KOPT-K1 (cell line): Measurements from ENCODE around the gene YY1.

Experiments
- H3K27ac ChIP-seq: fragments of 200-600 bp; sonication (generic); 2 replicates; pipeline ENCODE4 v1.5.1; 2016; ENCODE audit warnings: antibody characterized with exemption, mild to moderate bottlenecking, low read depth, low read length; ENCODE audit not compliant: poor library complexity, severe bottlenecking
- H3K36me3 ChIP-seq: fragments of 200-600 bp; sonication (generic); 2 replicates; pipeline ENCODE4 v1.5.1; 2017; ENCODE audit warnings: antibody characterized with exemption, mild to moderate bottlenecking, low read length, moderate library complexity; ENCODE audit not compliant: insufficient read depth
- H3K9me3 ChIP-seq: fragments of 200-600 bp; sonication (generic); 2 replicates; pipeline ENCODE4 v1.5.1; 2017; ENCODE audit warnings: antibody characterized with exemption, low read length, mild to moderate bottlenecking; ENCODE audit not compliant: insufficient read depth, poor library complexity, severe bottlenecking

Gene YY1

DNA sequence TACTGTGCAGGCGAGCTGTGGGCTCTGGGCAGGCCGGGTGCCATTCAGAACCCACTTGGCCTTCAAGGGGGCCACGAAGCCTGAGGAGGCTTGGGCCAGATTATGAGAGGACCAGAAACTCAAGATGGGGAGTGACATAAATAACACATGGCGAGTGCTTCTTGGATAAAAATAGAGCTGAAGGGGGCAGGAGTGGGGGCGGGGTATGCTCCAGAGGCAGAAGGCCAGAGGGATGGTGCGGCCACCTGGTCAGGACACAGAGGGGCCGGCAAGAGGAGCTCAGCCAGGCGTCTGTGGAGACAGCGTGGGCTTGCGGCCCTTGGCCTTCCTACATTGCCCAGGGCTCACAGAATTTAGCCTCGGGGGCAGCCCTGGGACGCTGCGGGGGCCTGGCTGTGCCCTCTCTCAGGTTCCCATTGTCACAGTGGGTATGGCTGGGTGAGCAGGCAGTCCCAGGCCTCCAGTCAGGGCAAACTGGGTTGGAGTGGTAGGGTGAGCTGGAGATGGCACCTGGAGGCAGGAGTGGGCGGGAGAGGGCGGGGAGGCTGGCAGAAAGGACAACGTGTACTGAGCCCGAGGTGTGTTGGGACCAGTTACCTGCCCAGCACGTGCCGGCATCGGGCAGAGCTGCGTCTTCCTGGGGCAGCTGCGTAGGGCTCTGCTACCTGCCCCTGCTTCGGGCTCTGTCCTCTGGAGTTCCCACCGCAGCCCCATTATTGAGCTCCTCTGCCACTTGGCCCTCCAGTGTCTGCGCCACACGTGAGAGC, 74.7 kb downstream of the YY1 start:
- Histone ChIP-seq H3K27ac (no peak overlapping the region), H3K9me3 (no peaks in the 10 kb centered on the region)

DNA sequence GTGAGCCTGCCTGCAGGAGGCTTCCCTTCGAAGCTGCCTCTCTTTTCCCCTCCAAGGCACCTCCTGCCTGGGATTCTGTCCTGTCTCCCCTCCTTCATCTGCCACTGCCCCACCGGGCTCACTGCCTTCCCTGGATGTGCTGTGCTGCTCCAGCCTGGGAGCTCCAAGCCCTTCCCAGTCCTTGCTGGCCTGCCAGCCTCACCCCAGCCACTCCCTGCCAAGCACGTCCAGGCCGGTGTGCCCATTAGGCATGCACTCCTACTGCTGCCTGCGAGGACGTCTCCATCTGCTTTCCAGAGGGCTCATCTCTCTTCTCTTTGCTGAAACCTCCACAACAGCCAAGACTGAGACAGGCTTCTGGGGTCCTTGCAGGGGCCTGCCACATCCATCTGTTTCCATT, 75.8 kb downstream of the YY1 start:
- no peaks in the 10 kb centered on the region for H3K36me3 ChIP-seq

More for the DNA sequence above, 74.7 kb downstream of the YY1 start:
- no peaks in the 10 kb centered on the region for H3K36me3 ChIP-seq

DNA sequence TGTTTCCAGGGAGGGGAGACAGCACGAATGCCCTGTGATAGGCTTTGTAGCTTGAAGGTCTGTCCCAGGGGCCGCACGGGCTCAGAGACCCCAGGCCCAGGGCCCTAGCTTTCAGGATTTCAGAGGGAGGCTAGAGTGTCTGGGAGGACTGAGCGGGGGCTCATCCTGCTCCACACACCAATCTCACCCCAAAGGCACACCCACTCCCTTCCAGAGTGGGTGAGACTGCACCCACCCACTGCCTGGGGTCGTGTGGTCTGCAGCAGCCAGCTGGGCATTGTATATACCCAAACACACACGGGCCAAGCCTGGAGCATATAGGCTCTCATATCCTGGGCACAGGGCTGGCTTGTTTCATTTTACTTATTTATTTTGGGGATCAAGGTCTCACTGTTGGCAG, 78.4 kb downstream of the YY1 start:
- H3K27ac ChIP-seq = no peak overlapping the region
- no peaks in the 10 kb centered on the region for H3K36me3 ChIP-seq
- H3K9me3 ChIP-seq = no peaks in the 10 kb centered on the region

More for the DNA sequence above, 75.8 kb downstream of the YY1 start:
- Histone ChIP-seq H3K9me3 (no peaks in the 10 kb centered on the region), H3K27ac (no peak overlapping the region)

DNA sequence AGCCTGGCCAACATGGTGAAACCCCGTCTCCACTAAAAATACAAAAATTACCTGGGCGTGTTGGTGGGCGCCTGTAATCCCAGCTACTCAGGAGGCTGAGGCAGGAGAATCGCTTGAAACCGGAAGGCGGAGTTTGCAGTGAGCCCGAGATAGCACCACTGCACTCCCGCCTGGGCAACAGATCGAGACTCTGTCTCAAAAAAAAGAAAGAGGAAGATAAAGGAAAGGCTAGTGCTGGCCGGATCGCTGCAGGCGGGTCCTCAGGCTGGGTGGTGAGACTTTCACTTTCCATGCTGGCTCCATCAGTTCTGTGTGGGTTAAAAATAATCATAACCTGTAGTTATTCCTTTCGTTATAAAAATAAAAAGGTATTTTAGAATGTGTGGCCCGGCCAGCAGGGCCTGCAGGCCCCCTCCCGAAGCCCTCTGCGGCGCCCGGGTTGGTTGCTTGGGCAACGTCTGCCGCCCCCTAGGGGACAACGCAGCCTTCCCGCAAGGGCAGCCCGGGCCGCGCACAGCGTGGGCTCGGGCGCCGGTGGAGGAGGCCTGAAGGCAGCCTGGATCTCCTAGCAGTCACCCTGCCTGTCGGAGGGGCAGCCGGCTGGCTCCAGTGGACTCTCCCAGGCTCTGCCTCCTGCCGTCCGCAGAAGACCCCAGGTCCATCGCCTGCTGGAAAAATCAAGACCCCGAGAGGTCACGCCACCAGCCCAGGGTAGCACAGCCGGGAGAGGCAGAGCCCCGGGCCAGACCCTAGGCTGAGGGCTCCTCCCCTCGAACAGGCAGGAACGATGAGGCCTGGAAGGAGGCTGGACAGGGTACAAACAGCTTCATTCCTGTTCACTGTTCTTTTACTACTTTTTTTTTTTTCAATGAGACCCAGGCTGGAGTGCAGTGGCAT, 79.2 kb downstream of the YY1 start:
- Histone ChIP-seq H3K36me3 (no peaks in the 10 kb centered on the region), H3K27ac (no peak overlapping the region), H3K9me3 (no peaks in the 10 kb centered on the region)

DNA sequence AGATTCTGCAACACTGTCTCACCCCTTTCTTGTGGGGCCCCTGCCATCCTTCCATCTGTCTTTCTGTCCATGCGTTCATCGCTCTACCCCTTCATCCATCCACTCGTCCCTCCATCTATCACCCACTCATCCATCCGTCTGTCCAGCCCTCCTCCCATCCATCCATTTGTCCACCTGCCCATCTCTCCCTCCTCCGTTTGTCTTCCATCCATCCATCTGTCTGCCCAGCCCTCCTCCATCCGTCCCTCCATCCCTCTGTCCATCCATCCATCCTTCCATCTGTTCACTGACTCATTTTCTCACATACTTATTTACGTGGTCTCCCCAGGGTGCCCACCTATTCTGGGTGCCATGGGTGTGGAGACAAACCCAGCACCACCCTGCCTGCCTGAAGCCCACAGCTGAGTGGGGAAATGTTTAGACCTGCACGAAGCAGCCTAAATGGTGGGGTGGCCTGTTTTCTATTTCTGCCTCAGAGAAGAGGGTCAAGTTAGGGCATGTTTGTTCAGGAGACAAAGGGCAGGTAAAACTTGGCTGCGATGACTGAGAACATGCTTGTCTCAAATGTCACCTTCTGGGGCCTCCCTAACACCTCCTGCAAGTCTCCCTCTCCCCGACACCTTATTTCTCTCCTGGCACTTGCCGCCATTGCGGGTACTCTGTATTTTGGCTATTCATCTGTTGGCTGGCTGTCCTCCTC, 81.4 kb downstream of the YY1 start:
- Histone ChIP-seq H3K27ac (no peak overlapping the region), H3K9me3 (no peaks in the 10 kb centered on the region), H3K36me3 (no peaks in the 10 kb centered on the region)

DNA sequence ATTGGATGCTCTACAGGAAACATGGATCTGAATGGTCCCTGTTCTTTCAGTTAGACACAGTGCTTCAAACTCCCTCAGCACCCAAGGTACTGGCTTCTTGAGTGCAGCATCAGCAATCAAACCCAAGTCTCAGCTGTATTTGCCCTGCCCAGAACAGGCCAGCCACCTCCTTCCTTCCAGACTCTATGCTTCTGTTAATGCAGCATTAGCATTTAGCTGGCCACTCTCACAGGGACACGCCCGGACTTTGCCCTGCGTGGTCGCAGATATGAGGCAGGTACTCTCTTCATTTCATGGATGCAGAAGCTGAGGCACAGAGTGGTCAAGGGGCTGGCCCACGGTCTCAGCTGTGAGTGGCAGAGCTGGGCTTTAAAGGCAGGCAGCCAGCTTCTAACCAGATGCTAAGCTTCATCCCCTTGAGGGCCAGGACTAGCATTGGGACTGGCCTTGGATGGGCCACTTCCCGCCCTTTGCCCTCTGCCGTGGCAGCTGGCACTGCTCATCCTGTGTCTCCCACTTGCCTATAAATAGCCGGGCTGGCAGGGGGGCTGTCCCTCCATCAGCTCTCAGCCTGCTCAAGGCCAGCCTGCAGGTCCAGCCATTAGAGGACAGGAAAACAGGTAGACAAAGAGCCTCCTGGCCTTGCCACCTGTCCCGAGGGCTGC, 82.7 kb downstream of the YY1 start:
- no peak overlapping the region for H3K27ac ChIP-seq
- no peaks in the 10 kb centered on the region for H3K9me3 ChIP-seq
- no peaks in the 10 kb centered on the region for H3K36me3 ChIP-seq

DNA sequence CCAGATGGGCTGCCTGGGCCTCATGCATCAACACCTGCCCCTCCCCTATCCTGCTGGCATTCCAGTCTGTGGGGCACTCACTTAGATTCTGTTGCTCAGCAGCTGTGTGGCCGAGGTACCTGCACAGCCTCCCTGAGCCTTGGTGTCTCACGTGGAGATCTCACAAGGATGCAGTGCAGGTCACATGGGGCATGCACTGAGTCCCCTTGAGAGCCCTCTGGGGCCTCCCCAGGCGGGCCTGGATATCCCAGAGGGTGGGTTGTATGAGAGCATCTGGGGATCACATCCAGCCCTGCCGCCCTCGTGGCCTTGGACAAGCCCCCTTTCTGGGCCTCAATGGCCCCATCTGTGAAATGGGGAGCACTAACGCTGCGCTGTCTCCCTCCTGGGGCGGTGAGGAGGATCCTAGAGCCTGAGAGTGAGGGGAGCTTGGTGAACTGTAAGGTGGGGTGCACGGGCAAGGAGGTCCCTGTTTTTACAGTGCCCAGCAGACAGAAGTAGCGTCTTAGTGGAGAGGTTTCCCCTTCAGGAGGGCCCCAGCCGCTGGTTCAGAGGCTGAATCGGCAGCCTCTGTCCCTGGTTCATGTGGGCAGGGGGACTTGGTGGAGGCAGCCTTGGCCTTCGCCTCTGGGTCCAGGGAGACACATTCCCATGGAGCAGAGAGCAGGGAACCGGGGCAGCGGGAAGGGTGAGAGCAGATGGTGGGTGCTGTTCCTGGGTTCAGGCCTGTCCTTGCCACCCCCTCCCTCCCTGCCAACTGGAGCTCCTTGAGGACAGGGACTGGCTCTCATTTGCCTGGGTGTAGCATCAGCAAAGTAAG, 83.4 kb downstream of the YY1 start:
- no peak overlapping the region for H3K27ac ChIP-seq
- no peaks in the 10 kb centered on the region for H3K9me3 ChIP-seq
- no peaks in the 10 kb centered on the region for H3K36me3 ChIP-seq

DNA sequence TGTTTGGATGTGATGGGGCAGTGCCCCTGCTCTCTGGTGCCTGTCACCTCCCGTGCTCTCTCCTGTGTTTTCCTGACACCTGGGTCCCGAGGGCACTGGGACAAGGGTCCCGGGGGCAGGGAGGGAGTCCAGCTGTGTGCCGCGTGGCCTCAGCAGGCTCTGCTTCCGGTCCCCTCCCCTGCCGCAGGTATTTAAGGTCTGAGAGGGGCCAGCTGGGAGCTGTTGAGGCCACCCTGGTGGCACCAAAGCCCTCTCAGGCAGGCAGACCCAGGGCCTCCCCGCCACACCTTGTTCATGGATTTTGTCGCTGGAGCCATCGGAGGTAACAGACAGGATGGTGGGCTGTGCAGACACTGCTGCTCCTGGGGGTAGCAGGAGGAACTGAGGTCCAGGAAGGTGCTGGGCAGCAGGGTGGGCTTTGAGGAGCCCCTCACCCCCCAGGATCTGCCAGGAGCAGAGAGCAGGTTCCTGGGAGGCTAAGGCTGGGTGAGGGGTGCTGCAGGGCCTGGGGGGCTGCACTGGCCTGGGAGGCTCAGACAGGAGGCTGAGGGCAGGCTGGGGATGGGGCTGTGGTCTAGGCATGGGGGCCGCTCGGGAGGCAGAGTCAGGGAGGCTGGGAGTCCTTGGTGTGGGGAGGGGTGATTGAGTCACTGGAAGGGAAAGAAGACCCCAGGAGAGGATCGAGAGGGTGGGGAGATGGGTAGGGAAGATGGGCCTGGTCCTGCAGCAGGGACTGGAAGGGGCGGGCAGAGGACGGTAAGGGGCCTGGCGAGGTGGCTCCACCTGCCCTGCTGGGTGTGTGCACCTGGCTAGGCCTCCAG, 84.4 kb downstream of the YY1 start, which contains the start of gene SLC25A47:
SLC25A47 (plus strand) TSS at position 219 of the 821 bp plus-strand sequence; CDS start at position 295, 76 bp downstream.
- Histone ChIP-seq H3K9me3 (no peaks in the 10 kb centered on the region), H3K36me3 (no peaks in the 10 kb centered on the region), H3K27ac (no peak within 1 kb of the TSS)

DNA sequence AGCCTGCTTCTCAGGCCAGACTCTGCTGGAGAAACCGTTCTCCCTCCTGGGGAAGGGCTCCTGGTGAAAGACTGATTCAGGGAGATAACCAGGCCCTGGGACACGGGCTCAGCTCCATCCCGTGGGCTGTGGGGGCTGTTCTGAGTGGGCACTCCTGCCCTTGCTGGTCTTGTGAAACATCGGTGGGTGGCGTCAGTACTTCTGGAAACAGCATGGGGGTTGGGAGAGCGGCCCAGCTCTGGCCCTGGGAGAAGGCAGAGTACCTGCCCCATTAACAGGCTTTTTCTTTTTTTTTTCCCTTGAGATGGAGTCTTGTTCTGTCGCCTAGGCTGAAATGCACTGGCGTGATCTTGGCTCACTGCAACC, 85.0 kb downstream of the YY1 start:
- Histone ChIP-seq H3K27ac (no peak overlapping the region), H3K9me3 (no peaks in the 10 kb centered on the region), H3K36me3 (no peaks in the 10 kb centered on the region)

DNA sequence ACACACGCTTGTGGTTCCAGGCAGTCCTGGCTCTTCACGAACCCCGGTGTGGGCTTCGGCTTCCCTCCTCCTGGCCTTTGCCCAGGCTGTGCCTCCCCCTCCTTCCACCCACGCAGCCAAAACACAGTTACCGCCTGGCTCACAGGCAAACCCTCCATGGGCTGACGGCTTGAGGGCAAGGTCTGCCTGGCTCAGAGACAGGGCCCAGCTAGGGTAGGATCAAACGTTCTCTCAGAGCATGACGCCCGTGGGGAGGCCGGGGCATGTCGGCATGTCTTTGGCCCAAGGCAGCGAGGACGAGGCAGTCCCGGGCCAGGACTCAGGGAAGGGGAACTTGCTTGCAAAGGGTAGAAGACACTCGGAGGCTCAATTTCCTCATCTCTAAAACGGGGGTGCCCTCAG, 86.3 kb downstream of the YY1 start:
- Histone ChIP-seq H3K9me3 (no peaks in the 10 kb centered on the region), H3K27ac (no peak overlapping the region), H3K36me3 (no peaks in the 10 kb centered on the region)

DNA sequence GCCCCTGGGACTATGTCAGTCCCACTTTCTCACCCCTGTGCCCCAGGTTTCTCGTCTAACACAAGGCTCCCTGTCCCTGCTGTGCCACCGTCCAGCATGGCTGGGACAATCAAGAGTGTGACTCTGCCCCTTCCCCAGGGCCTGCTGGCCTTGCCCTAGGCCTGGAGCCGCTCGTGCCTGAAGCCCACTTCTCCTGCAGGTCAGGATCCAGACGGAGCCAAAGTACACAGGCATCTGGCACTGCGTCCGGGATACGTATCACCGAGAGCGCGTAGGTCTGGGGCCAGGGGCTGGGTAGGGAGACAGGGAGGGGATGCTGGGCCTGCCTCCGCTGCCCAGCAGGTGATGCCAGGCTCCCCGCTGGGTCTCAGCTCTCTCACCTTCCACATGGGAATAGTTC, 87.0 kb downstream of the YY1 start:
- no peak overlapping the region for H3K27ac ChIP-seq
- no peaks in the 10 kb centered on the region for H3K9me3 ChIP-seq
- H3K36me3 ChIP-seq = no peaks in the 10 kb centered on the region

DNA sequence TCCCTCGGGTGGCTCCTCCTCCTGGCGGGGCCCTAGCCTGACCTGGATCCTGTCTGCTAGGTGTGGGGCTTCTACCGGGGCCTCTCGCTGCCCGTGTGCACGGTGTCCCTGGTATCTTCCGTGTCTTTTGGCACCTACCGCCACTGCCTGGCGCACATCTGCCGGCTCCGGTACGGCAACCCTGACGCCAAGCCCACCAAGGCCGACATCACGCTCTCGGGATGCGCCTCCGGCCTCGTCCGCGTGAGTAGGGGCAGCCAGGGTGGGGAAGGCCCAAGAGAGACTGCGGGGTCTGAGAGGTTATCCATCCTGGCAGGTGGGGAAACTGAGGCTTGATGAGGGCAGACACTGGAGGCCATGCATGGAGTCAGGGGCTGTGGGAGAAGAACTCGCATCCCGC, 88.2 kb downstream of the YY1 start:
- Histone ChIP-seq H3K27ac (no peak overlapping the region), H3K36me3 (no peaks in the 10 kb centered on the region), H3K9me3 (no peaks in the 10 kb centered on the region)

DNA sequence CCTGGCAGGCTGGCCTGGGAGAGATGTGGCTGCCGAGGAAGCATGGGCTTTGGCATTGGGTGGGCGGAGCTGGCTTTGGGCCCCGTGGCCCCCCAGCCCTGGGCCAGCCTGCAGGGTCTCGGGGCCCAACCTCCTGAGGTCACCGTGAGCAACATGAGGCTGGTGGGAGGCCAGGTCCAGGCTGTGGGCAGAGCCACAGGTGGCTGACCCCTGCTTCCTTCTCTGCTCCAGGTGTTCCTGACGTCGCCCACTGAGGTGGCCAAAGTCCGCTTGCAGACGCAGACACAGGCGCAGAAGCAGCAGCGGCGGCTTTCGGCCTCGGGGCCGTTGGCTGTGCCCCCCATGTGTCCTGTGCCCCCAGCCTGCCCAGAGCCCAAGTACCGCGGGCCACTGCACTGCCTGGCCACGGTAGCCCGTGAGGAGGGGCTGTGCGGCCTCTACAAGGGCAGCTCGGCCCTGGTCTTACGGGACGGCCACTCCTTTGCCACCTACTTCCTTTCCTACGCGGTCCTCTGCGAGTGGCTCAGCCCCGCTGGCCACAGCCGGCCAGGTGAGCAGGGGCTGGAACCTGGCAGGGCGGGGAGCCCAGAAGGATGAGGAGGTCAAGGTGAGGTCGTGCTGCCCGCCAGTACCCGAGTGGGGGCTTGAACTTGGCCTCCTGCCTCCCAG, 89.7 kb downstream of the YY1 start:
- Histone ChIP-seq H3K27ac (no peak overlapping the region), H3K9me3 (no peaks in the 10 kb centered on the region), H3K36me3 (no peaks in the 10 kb centered on the region)
